ENCODE measurements around the gene PSMD8.

DNA sequence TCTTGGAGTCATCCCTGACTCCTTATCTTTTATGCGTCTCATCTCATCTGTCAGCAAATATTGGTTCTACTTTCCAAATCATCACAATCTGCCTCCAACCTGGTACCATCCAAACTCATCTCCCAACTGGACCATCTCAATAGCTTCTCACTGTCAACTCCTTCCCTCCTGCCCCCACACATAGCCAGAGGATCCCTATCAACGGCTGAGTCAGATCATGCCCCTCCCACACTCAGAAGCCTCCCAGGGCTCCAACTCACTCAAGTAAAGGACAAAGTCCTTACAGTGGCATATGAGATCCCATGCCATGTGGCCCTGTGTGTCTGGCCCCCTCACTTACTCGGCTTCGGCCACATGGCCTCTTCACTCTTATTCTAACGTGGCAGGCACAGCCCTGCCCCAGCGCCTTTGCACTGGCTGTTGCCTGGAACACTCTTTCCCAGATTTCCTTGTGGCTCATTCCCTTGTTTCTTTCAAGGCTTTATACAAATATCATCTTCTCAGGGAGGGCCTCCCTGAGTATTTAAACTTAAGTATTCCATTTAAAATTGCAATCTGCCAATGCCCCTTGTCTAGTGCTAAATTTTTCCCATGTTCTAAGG is 18.4 kb downstream of the PSMD8 start:
- TF ChIP-seq, protein P1, sequence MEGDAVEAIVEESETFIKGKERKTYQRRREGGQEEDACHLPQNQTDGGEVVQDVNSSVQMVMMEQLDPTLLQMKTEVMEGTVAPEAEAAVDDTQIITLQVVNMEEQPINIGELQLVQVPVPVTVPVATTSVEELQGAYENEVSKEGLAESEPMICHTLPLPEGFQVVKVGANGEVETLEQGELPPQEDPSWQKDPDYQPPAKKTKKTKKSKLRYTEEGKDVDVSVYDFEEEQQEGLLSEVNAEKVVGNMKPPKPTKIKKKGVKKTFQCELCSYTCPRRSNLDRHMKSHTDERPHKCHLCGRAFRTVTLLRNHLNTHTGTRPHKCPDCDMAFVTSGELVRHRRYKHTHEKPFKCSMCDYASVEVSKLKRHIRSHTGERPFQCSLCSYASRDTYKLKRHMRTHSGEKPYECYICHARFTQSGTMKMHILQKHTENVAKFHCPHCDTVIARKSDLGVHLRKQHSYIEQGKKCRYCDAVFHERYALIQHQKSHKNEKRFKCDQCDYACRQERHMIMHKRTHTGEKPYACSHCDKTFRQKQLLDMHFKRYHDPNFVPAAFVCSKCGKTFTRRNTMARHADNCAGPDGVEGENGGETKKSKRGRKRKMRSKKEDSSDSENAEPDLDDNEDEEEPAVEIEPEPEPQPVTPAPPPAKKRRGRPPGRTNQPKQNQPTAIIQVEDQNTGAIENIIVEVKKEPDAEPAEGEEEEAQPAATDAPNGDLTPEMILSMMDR (IDR thresholded peaks at IDR 0.05), result no peak
- no peak for TF ChIP-seq EP300 (IDR thresholded peaks at IDR 0.05; ENCODE audit: low read depth)

Data from transverse colon (tissue), 3 donors.